Measurements from ENCODE around the gene XYLT1. TPM values are rescaled to one million over a fixed set of nuclear protein-coding genes. Genes with fewer than 3 reads are reported as not detected.

The XYLT1 gene
- total and polyA plus RNA-seq, 2 of the 4 experiments (the other 2 are of a cell fraction), result 9.0 to 12.7 TPM

GRCh38 chr16:17446661-17447060, 24.1 kb downstream of the XYLT1 start:
- POLR2A ChIA-PET (ENCODE audit: unreplicated experiment), result no interaction called here
- no peak for ATAC-seq (ENCODE audit: low read depth)
- H4K8ac ChIP-seq (ENCODE audit: low read depth in 2 of 2, low read length in 2 of 2), result no peak overlapping the region
- TF ChIP-seq CTCF (conservative IDR thresholded peaks at IDR 0.05; ENCODE audit: low read depth, low read length), result no peak
- no peak for TF ChIP-seq MAFK (IDR thresholded peaks at IDR 0.05; ENCODE audit: low read depth, low read length)
- TF ChIP-seq RAD21 (IDR thresholded peaks at IDR 0.05; ENCODE audit: low read length), result no peak
- no peak for TF ChIP-seq MAZ (IDR thresholded peaks at IDR 0.05; ENCODE audit: borderline replicate concordance, low read depth, low read length)
- TF ChIP-seq BHLHE40 (IDR thresholded peaks at IDR 0.05; ENCODE audit: low read depth, low read length), result no peak
- no peak for TF ChIP-seq SMC3 (IDR thresholded peaks at IDR 0.05; ENCODE audit: low read depth, low read length)
- TF ChIP-seq USF2 (IDR thresholded peaks at IDR 0.05; ENCODE audit: low read depth, low read length), result no peak
- TF ChIP-seq FOS (IDR thresholded peaks at IDR 0.05; ENCODE audit: low read depth, low read length), result no peak
- TF ChIP-seq RFX5 (IDR thresholded peaks at IDR 0.05; ENCODE audit: low read depth, low read length), result no peak
- no peak for TF ChIP-seq NFE2L2 (IDR thresholded peaks at IDR 0.05; ENCODE audit: low read depth, low read length)
- TF ChIP-seq CEBPB (IDR thresholded peaks at IDR 0.05; ENCODE audit: low read depth, low read length), result no peak
- no peak for TF ChIP-seq MXI1 (IDR thresholded peaks at IDR 0.05; ENCODE audit: borderline replicate concordance, low read depth, low read length)
- no peak for TF ChIP-seq CHD1 (IDR thresholded peaks at IDR 0.05; ENCODE audit: low read depth, low read length)
- H2BK20ac ChIP-seq (ENCODE audit: low read depth, low read length), result no peak overlapping the region
- no peak overlapping the region for H2AK9ac ChIP-seq (replicated peaks; ENCODE audit: low read depth, low read length, poor library complexity)
- peaks cover 4% of the 10 kb centered on the region for H4K20me1 ChIP-seq (ENCODE audit: insufficient read depth, low read length)
- DNase-seq, result no peak
- H3K4me3 ChIP-seq (ENCODE audit: insufficient read depth, low read depth, low read length), result no peak overlapping the region
- H3K56ac ChIP-seq (ENCODE audit: extremely low read depth, insufficient read depth, low read length), result no peak overlapping the region
- no peak overlapping the region for H2BK5ac ChIP-seq (ENCODE audit: low read depth, low read length, poor library complexity, severe bottlenecking)
- H3K4me2 ChIP-seq (ENCODE audit: low read depth, low read length), result no peak overlapping the region
- H3K36me3 ChIP-seq (ENCODE audit: control insufficient read depth, insufficient read depth, low read length), result no peaks in the 10 kb centered on the region
- H2BK15ac ChIP-seq (ENCODE audit: low read depth, low read length), result no peak overlapping the region
- no TSS peak for BruUV-seq (replicated peaks)
- H4K91ac ChIP-seq (ENCODE audit: insufficient read depth, low read depth, low read length), result no peak overlapping the region
- no peak overlapping the region for H2AK5ac ChIP-seq (ENCODE audit: low read depth, low read length)
- no peak overlapping the region for H3K4ac ChIP-seq (ENCODE audit: low read depth, low read length)
- H3K4me1 ChIP-seq (ENCODE audit: control insufficient read depth, insufficient read depth, low read length), result 0 out of 2 replicates have a peak, but pooled peaks cover 2% of the 10 kb centered on the region
- H2BK120ac ChIP-seq (ENCODE audit: low read depth, low read length), result no peak overlapping the region
- no peak overlapping the region for H3K14ac ChIP-seq (replicated peaks; ENCODE audit: low read depth, low read length)
- peaks cover 6 to 38% of the 10 kb centered on the region in 2 experiments for H3K79me1 ChIP-seq (ENCODE audit: low read depth in 1 of 2, low read length in 2 of 2)
- H3K9me1 ChIP-seq (ENCODE audit: insufficient read depth, low read length), result peaks cover 3% of the 10 kb centered on the region; the same call in 1 of the 2 replicates
- H4K5ac ChIP-seq (ENCODE audit: low read depth, low read length), result no peak overlapping the region
- no peak overlapping the region for H3K9ac ChIP-seq (ENCODE audit: low read depth, low read length)
- 67% methylated on average over 2 of the region's 10 CpGs; no CpG with 5 or more reads in 1 of the 2 experiments for WGBS, 2 experiments (ENCODE audit: extremely low coverage in 2 of 2, insufficient read length in 1 of 2)
- no peaks in the 10 kb centered on the region for H3K9me3 ChIP-seq (ENCODE audit: control insufficient read depth, insufficient read depth, low read length)
- in situ Hi-C loops (cut with MboI; ENCODE audit: low sequenced_read_pairs) (no loop called here), intact Hi-C loops (cut with micrococcal nuclease) (no loop called here), dilution Hi-C loops (cut with HindIII; ENCODE audit: low sequenced_read_pairs, unreplicated experiment) (no loop called here)
- no peak overlapping the region for H3K18ac ChIP-seq (ENCODE audit: low read depth, low read length)
- no peak overlapping the region for H3K23ac ChIP-seq (ENCODE audit: low read depth, low read length)
- CTCF ChIA-PET, result no interaction called here
- no peaks in the 10 kb centered on the region for H3K27me3 ChIP-seq (ENCODE audit: control insufficient read depth, insufficient read depth, low read length)
- H2AFZ ChIP-seq (replicated peaks; ENCODE audit: low read length, poor library complexity), result no peak overlapping the region
- no peak overlapping the region for H3K27ac ChIP-seq (ENCODE audit: insufficient read depth, low read length)
